Activated naive CD4-positive, alpha-beta T cell treated with anti-CD3 and anti-CD28 coated beads, Interleukin-2, amount 10 ng/mL, durations not matched to agents 7 days and 5 days (primary cell): ENCODE data around the gene TSEN15.
"Not testable (repeated sequence)": the region's sequence is repeated elsewhere in the genome, so short reads cannot be mapped to it uniquely, and the experiment has no call there.

Source experiments
- CTCF ChIA-PET: fragments of 350-600 bp; sonication (Branson Sonifier 250); formaldehyde crosslinking; loops from one replicate; lab custom pipeline; 2021; ENCODE audit warnings: antibody characterized with exemption; lab: Charles Lee
- DNase-seq: peaks from one replicate; pipeline ENCODE4 v3.0.0-alpha.2; 2020
- H3K27ac Mint-ChIP-seq: one replicate; pipeline ENCODE4 v1.8.0; 2021; ENCODE audit warnings: mild to moderate bottlenecking, moderate library complexity, mixed read lengths
- H3K27me3 Mint-ChIP-seq: one replicate; pipeline ENCODE4 v1.8.0; 2021; ENCODE audit warnings: mild to moderate bottlenecking, mixed read lengths
- H3K36me3 Mint-ChIP-seq: one replicate; pipeline ENCODE4 v1.8.0; 2021; ENCODE audit warnings: mixed read lengths
- H3K4me1 Mint-ChIP-seq: one replicate; pipeline ENCODE4 v1.8.0; 2021; ENCODE audit warnings: mixed read lengths
- H3K4me3 Mint-ChIP-seq: one replicate; pipeline ENCODE4 v1.8.0; 2021; ENCODE audit warnings: mild to moderate bottlenecking, moderate library complexity, mixed read lengths
- H3K9me3 Mint-ChIP-seq: one replicate; pipeline ENCODE4 v1.8.0; 2021; ENCODE audit warnings: mixed read lengths

The TSEN15 gene

DNA sequence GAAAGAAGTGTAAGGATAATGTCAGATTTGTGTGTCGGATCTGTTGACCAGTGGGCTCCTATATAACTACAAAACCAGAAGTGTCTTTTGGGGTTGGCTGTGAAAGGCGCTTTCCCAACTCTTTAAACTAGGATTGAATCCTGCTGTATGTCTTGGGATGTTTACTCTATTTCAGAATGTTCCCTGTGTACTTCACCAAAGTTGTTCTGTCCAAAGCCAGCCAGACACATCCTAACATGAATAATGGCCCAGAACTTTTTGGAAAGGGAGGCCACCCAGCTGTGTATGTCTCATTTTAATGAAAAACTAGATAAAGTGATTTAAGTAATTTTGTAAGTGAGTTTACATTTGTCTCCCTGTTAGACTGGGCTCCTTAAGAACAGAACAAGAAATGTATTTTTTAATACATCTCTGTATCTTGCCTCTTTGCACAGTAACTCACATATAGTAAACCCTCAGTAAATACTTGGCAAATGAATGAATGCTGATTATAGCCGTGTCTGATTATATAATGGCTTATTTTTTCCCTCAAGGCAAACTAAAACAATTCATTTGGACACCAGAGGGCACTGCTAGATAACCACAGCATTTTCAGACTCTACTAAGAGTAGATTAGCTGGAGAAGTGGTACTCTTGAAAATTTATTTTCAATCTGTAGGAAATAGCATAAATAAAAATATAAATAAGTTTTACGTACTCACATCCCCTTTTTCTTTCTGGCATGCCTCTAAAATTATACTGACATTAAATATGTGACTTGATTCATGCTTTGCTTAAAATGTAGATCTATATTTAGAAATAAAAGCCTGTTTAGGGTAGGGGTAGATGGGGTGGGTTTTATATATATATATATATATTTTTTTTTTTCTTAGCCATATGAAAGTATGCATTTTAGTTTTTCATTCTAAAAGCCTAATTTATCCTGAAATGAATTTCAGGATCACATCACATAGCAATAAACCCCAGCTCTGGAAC, 23.8 kb downstream of the TSEN15 start:
- Mint-ChIP-seq H3K27ac (no peak overlapping the region), H3K27me3 (no peaks in the 10 kb centered on the region), H3K4me1 (no peaks in the 10 kb centered on the region), H3K36me3 (peaks cover 7% of the 10 kb centered on the region), H3K9me3 (no peaks in the 10 kb centered on the region), H3K4me3 (no peak overlapping the region)
- CTCF ChIA-PET = interaction anchor here (0.6 to 3.5 kb wide), 4 partner anchors 146 to 589 kb away, joined by 3 to 32 read pairs (median 4); no protein-coding TSS in a partner anchor
- peak; percentile 32 for DNase-seq

DNA sequence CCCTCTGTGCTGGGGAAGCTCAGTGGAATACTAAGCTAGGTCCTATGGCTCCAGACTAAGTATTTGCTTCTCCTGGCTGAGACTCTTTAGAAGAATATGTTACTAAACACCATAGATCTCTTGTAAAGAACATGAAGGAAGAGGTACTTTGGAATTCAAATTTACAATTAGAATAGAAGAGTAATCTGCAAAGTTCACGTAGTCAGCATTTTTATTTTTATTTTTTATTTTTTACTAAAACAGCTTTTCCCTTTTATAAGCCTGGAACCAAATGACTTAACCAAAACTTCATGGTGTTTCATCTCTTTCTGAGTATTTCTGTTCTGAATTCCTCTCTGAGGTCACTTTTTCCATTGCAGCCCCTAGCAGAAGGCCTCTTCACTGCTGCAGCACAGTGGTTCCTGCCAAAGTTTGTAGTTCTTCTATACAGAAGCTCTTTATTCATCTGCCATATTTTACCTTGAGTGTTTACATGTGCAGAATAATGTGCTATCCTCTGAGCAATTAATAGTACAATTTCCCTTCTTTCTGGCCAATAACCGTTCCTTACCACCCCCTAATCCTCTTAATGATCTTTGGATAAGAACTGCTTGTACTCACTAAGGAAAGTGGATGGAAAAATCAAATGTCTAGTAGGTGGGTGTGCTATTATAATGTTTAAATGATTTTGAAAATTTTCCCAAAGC, 27.2 kb downstream of the TSEN15 start:
- Mint-ChIP-seq H3K4me3 (no peak overlapping the region), H3K4me1 (no peaks in the 10 kb centered on the region), H3K27me3 (no peaks in the 10 kb centered on the region), H3K27ac (no peak overlapping the region), H3K36me3 (no peaks in the 10 kb centered on the region), H3K9me3 (no peaks in the 10 kb centered on the region)
- DNase-seq = no peak
- CTCF ChIA-PET = interaction anchor here (0.5 to 1.0 kb wide), 2 partner anchors 33 to 144 kb away, joined by 3 read pairs; no protein-coding TSS in a partner anchor

DNA sequence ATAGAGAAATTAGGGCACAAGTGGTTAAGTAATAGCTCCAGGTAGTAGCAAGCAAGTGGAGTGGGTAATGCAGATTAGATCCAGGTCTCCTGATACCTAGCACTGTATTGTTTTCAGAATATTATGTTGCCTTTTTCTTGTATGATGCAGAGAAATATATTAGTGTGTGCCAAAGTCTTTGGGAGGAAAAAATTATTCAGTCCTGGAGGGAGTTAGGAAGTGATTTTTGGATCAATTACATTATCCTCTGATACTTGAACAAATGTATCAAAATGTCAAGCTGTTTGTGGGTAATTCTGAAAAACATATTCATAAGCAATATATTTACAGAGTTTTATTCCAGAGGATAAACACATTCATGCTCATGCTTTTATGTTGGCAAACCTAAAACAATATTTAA, 28.8 kb downstream of the TSEN15 start:
- no peak overlapping the region for H3K27ac Mint-ChIP-seq
- no peaks in the 10 kb centered on the region for H3K27me3 Mint-ChIP-seq
- no peaks in the 10 kb centered on the region for H3K36me3 Mint-ChIP-seq
- CTCF ChIA-PET = interaction anchor here (0.7 to 0.8 kb wide), 2 partner anchors 18 to 137 kb away, joined by 3 read pairs; no protein-coding TSS in a partner anchor
- H3K4me3 Mint-ChIP-seq = no peak overlapping the region
- no peaks in the 10 kb centered on the region for H3K4me1 Mint-ChIP-seq
- no peaks in the 10 kb centered on the region for H3K9me3 Mint-ChIP-seq
- DNase-seq = no peak

DNA sequence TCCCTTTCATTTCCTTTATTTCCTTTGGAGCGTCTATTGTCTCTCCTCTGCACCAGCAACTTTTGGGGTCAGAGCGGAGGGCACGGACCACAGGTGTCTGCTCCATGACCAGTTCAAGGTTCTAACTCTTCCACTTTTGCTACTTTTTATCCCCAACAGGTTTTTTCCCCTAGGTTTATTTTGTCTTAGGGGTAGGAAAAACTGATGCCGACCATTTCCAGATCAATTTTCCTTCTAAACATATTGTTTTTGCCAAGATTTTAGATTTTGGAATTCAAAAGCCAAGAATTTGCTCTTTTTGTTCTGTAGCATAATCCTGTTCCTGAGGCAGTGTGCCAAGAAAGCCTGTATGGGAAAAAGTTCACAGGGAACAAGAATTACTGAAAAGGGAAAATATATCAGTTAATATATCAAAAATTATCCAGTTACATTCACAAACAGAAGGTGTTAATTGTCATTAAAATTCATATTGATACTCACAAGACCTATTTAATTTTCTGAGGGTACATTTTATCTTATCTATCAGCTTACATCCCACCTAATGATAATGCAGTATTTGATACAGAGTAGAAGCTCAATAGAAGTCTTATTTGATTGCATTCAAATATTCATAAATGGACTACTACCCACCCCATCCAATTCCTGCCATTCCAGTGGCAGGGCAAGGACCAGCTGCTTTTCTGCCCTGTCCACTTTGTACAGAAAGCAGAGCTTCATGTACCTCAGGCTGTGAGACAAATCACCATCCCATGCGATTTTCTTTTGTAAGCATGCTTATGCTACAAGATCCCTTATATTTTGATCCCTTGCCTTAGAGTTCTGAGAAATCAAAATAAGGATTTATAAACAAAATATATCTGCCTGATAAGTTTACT, 31.2 kb downstream of the TSEN15 start:
- no peak overlapping the region for H3K27ac Mint-ChIP-seq
- no peaks in the 10 kb centered on the region for H3K36me3 Mint-ChIP-seq
- no peaks in the 10 kb centered on the region for H3K4me1 Mint-ChIP-seq
- no peaks in the 10 kb centered on the region for H3K9me3 Mint-ChIP-seq
- H3K27me3 Mint-ChIP-seq = no peaks in the 10 kb centered on the region
- no peak overlapping the region for H3K4me3 Mint-ChIP-seq
- CTCF ChIA-PET = no interaction called here
- DNase-seq = no peak

DNA sequence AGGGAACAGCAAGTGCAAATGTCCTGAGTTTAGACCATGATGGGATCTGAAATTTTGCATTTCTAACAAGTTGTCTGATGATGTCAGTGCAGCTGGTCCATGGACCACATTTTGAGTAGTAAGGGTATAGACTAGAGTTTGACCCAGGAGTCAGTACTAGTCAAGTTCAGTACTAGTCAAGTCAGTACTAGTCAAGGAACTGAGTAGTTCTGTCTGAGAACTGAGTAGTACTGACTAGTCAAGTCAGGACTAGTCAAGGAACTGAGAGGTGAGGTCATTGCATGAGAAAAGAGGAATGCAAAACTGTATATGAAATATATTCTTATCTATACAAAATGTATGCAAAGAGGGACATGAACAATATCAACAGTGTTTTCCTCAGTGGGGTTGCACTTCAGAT, 34.1 kb downstream of the TSEN15 start:
- CTCF ChIA-PET = no interaction called here
- Mint-ChIP-seq H3K4me1 (no peaks in the 10 kb centered on the region), H3K4me3 (no peak overlapping the region), H3K36me3 (no peaks in the 10 kb centered on the region), H3K9me3 (no peaks in the 10 kb centered on the region), H3K27ac (no peak overlapping the region), H3K27me3 (no peaks in the 10 kb centered on the region)
- no peak for DNase-seq

DNA sequence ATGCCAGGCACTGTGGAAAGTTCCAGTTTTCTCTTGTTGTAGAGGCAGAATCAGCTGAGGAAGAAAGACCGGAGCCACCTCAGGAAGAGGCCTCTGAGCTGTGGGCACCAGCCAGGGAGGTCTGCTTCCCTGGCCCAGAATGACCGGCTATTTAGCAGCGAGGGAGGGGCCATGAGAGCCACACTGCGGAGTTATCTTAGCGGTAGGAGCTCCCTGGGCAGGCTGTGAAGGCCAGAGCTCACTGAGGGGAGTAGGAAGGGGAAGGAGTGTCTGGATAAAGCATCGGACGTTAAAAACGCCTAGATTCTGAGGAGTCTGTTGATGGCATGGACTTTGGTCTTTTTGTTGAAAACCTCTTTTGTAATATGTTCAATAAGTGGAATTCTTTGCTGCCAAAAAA, 36.5 kb downstream of the TSEN15 start:
- no peaks in the 10 kb centered on the region for H3K4me1 Mint-ChIP-seq
- no peaks in the 10 kb centered on the region for H3K36me3 Mint-ChIP-seq
- CTCF ChIA-PET = interaction anchor here (0.5 to 0.7 kb wide), 2 partner anchors 16 to 135 kb away, joined by 3 read pairs; no protein-coding TSS in a partner anchor
- H3K4me3 Mint-ChIP-seq = no peak overlapping the region
- no peaks in the 10 kb centered on the region for H3K27me3 Mint-ChIP-seq
- no peak overlapping the region for H3K27ac Mint-ChIP-seq
- no peaks in the 10 kb centered on the region for H3K9me3 Mint-ChIP-seq
- DNase-seq = no peak

DNA sequence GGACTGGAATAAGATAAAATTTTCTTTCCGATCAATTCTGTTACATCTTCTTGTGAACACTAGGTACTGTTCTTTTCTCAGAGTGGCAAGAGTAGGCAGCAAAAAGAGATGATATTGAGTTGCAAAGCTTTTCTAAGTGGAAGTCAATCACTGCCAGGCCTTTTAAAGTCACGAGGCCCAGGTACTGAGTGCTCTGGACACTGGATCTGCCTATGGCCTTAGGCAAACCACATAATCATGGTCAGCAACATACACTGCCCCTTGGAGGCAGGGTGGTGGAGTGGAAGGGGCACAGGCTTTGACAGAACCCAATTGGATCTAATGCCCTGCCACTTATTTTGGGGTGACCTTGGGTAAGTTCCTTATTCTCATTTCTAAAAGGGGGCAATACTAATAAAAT, 41.5 kb downstream of the TSEN15 start:
- no peak for DNase-seq
- no peaks in the 10 kb centered on the region for H3K9me3 Mint-ChIP-seq
- H3K4me3 Mint-ChIP-seq = no peak overlapping the region
- no peaks in the 10 kb centered on the region for H3K4me1 Mint-ChIP-seq
- no peak overlapping the region for H3K27ac Mint-ChIP-seq
- CTCF ChIA-PET = interaction anchor here (1.3 kb wide), 1 partner anchor 9 kb away, joined by 3 read pairs; no protein-coding TSS in a partner anchor
- H3K27me3 Mint-ChIP-seq = no peaks in the 10 kb centered on the region
- H3K36me3 Mint-ChIP-seq = peaks cover 2% of the 10 kb centered on the region

DNA sequence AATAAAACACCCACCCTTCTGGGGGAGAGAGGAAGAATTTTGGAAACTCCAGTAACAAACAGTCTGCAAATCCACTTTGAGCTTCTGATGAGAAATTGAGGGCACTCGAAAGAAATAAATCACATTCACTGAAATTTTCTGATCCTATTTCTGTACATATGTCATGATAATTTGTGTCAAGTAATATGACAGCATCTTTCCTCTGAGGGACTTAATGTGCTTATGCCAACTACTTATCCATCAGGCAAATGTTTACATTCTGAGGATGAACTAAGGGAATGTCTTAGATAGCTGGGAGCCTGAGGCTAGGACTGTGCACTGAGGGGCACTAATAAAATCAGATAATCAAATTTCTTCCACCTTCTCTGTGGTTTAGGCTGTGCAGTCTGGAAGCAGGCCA, 44.5 kb downstream of the TSEN15 start:
- Mint-ChIP-seq H3K27ac (no peak overlapping the region), H3K36me3 (peaks cover 4% of the 10 kb centered on the region), H3K4me3 (no peak overlapping the region), H3K4me1 (no peaks in the 10 kb centered on the region), H3K27me3 (no peaks in the 10 kb centered on the region), H3K9me3 (no peaks in the 10 kb centered on the region)
- no peak for DNase-seq
- CTCF ChIA-PET = no interaction called here

DNA sequence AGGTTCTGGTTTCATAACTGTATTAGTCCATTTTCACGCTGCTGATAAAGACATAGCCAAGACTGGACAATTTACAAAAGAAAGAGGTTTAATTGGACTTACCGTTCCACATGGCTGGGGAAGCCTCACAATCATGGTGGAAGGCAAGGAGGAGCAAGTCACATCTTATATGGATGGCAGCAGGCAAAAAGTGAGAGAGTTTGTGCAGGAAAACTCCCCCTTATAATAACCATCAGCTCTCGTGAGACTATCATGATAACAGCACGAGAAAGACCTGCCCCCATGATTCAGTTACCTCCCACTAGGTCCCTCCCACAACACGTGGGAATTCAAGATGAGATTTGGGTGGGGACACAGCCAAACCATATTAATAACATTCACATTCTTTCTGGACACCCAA, 45.0 kb downstream of the TSEN15 start:
- CTCF ChIA-PET, H3K4me3 Mint-ChIP-seq, H3K27me3 Mint-ChIP-seq, H3K9me3 Mint-ChIP-seq, DNase-seq, H3K27ac Mint-ChIP-seq, H3K36me3 Mint-ChIP-seq, H3K4me1 Mint-ChIP-seq: not testable (repeated sequence)

DNA sequence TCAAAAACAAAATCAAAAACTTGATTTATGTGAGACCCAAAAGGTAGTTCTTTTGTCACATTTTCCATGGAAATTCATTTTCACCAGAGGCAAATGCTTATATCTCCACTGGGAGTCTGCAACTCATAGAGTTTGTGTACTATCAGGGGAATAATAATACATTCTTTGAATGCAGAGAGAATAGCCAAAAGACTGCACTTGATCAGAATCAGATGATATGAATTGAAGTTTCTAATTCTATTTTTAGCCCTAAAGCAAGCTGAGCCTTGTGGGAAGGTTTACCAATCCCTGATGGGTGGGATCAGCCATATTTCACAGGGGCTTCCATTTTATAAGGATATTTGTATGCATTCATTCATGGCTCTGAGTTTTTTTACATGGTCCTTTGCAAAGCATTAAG, 49.6 kb downstream of the TSEN15 start:
- Mint-ChIP-seq H3K4me1 (no peaks in the 10 kb centered on the region), H3K9me3 (no peaks in the 10 kb centered on the region), H3K27me3 (no peaks in the 10 kb centered on the region), H3K27ac (no peak overlapping the region), H3K36me3 (peaks cover 4% of the 10 kb centered on the region), H3K4me3 (no peak overlapping the region)
- CTCF ChIA-PET = interaction anchor here (1.4 kb wide), 1 partner anchor 8 kb away, joined by 3 read pairs; no protein-coding TSS in a partner anchor
- DNase-seq = no peak

DNA sequence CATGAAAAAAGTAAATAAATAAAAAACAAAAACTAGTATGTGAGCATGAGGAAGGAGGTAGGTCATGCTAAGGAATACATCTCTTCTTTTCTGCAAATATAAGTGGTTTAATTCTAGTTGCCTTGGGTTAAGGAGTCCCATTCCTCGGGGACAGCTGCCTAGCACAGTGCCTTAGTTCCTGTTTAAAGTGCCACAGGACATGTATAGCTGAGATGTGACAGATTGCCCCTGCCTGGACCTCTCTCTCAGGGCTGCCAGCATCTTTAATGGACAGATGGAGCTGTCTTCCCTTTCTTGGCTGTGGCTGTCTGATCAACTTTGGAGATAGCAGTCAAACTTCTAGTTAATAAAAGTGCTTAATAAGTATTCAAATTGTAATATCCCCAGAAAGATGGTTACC, 50.0 kb downstream of the TSEN15 start:
- Mint-ChIP-seq H3K4me1 (no peaks in the 10 kb centered on the region), H3K9me3 (peaks cover 3% of the 10 kb centered on the region), H3K36me3 (peaks cover 1% of the 10 kb centered on the region), H3K27me3 (no peaks in the 10 kb centered on the region), H3K27ac (no peak overlapping the region), H3K4me3 (no peak overlapping the region)
- CTCF ChIA-PET = interaction anchor here (1.4 kb wide), 1 partner anchor 9 kb away, joined by 3 read pairs; no protein-coding TSS in a partner anchor
- no peak for DNase-seq

DNA sequence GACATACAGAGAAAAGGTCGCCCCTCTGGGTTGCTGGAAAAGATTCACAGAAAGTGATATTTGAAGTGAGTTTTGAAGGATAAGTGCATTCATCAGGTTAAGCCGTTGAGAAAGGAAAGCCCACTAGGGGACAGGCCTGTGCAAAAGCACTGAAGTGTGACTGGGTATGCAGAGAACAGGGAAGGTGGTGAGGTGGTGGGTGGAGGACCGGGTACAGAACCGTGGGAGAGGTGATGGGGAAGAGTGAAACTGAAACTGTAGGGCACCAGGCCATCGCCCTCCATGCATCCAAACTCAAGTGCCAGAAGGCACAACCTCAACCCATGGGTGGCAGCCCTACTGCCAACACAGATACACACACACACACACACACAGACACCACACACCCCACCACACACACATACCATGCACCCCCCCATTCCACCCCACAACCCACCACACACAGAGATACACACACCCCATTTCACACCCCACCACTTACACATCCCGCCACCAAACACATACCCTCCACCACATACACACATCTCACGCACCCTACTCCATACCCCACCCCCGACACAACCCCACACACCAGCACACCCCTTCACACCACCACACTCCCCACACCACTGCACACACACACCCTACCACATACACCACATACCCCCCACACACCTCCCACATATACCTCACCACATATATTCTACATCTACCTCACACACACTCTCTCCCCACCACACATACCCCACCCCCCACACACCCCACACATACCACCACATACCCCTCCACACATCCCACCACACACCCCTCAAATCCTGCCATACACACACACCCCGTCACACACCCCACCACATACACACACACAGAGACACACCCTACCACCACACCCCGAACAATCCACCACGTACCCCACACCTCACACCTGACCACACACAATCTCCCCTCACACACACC, 59.0 kb downstream of the TSEN15 start:
- no peak overlapping the region for H3K27ac Mint-ChIP-seq

More for the DNA sequence above, 59.0 kb downstream of the TSEN15 start:
- no peaks in the 10 kb centered on the region for H3K36me3 Mint-ChIP-seq
- peaks cover 4% of the 10 kb centered on the region for H3K4me1 Mint-ChIP-seq
- no peak for DNase-seq
- peaks cover 5% of the 10 kb centered on the region for H3K9me3 Mint-ChIP-seq
- no peak overlapping the region for H3K4me3 Mint-ChIP-seq
- no peaks in the 10 kb centered on the region for H3K27me3 Mint-ChIP-seq
- CTCF ChIA-PET = no interaction called here
